RWPE2 (cell line): ENCODE measurements around the gene LIPH.
"Not testable (repeated sequence)": the region's sequence is repeated elsewhere in the genome, so short reads cannot be mapped to it uniquely, and the experiment has no call there.

Experiments used
- ATAC-seq: fragments of 200-7000 bp; cut with Tn5 transposase; 3 replicates; pipeline ENCODE4 v1.9.1; 2021; ENCODE audit warnings: low read depth
- DNase-seq: peaks from one replicate; pipeline ENCODE4 v3.0.0-alpha.2; 2020; ENCODE audit warnings: low spot score
- H3K27ac ChIP-seq: fragments of 450-650 bp; 2 replicates; pipeline ENCODE4 v1.5.1; 2017; ENCODE audit warnings: mild to moderate bottlenecking; ENCODE audit not compliant: poor library complexity, severe bottlenecking
- H3K27me3 ChIP-seq: fragments of 250-450 bp; sonication (Bioruptor Pico); 2 replicates; pipeline ENCODE4 v1.5.1; 2021; ENCODE audit warnings: mild to moderate bottlenecking, moderate library complexity; ENCODE audit not compliant: insufficient read depth, poor library complexity, severe bottlenecking
- H3K36me3 ChIP-seq: fragments of 250-450 bp; sonication (Bioruptor Pico); 2 replicates; pipeline ENCODE4 v1.5.1; 2020; ENCODE audit warnings: low read depth, mild to moderate bottlenecking, moderate library complexity
- H3K4me1 ChIP-seq: fragments of 250-450 bp; sonication (Bioruptor Pico); 2 replicates; pipeline ENCODE4 v1.5.1; 2021; ENCODE audit warnings: mild to moderate bottlenecking, moderate library complexity; ENCODE audit not compliant: insufficient read depth, poor library complexity, severe bottlenecking
- H3K4me3 ChIP-seq: fragments of 250-450 bp; sonication (Bioruptor Pico); 2 replicates; pipeline ENCODE4 v1.5.1; 2021; ENCODE audit warnings: mild to moderate bottlenecking, moderate library complexity; ENCODE audit not compliant: severe bottlenecking
- H3K9me3 ChIP-seq: fragments of 250-450 bp; sonication (Bioruptor Pico); 2 replicates; pipeline ENCODE4 v1.5.1; 2021; ENCODE audit warnings: mild to moderate bottlenecking, moderate library complexity; ENCODE audit not compliant: severe bottlenecking
- CTCF ChIP-seq: fragments of 450-650 bp; IDR thresholded peaks from one replicate; pipeline ENCODE4 v1.5.1; 2017; ENCODE audit warnings: mild to moderate bottlenecking, moderate library complexity; ENCODE audit not compliant: poor library complexity, severe bottlenecking

Gene LIPH

GRCh38 chr3:185582236-185582635 lies 29.8 kb upstream of the LIPH start:
- no peak overlapping the region for H3K4me3 ChIP-seq

GRCh38 chr3:185575108-185575869 lies 22.9 kb upstream of the LIPH start:
- ATAC-seq = peak; percentile 85
- not testable (repeated sequence) for H3K4me3 ChIP-seq, H3K4me1 ChIP-seq, DNase-seq, H3K27me3 ChIP-seq, H3K36me3 ChIP-seq, H3K27ac ChIP-seq, H3K9me3 ChIP-seq
- TF ChIP-seq CTCF = peak; percentile 83

More at GRCh38 chr3:185582236-185582635, 29.8 kb upstream of the LIPH start:
- Histone ChIP-seq H3K27me3 (no peaks in the 10 kb centered on the region), H3K27ac (no peak overlapping the region), H3K36me3 (no peaks in the 10 kb centered on the region), H3K4me1 (no peaks in the 10 kb centered on the region), H3K9me3 (no peaks in the 10 kb centered on the region)
- no peak for ATAC-seq
- no peak for TF ChIP-seq CTCF
- no peak for DNase-seq

GRCh38 chr3:185572183-185572582 lies 19.8 kb upstream of the LIPH start:
- no peak for TF ChIP-seq CTCF
- H3K4me1 ChIP-seq = no peaks in the 10 kb centered on the region

DNA sequence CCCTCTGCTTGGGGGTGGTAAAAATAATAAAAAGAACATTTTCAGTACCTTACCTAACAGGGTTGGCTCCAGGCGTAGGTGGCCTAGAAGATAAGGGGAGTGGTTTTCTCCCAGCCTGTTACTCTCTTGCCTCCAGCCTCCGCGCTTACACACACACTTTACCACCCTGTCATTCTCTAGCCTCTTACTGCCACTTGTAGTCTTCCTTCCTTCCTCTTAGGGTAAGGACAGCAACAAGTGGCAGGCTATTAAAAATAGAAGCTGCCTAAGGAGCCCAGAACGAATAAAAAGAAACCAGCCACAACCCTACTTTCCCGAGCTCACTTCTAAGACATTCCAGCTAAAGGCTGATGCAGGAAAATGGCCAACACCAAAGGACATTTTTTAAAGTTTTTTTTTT lies 9.6 kb upstream of the LIPH start:
- Histone ChIP-seq H3K27me3 (no peaks in the 10 kb centered on the region), H3K9me3 (no peaks in the 10 kb centered on the region), H3K4me1 (peaks cover 15% of the 10 kb centered on the region), H3K27ac (no peak overlapping the region), H3K4me3 (no peak overlapping the region), H3K36me3 (no peaks in the 10 kb centered on the region)
- ATAC-seq (no peak), DNase-seq (no peak)
- no peak for TF ChIP-seq CTCF

More at GRCh38 chr3:185572183-185572582, 19.8 kb upstream of the LIPH start:
- no peak overlapping the region for H3K4me3 ChIP-seq
- ATAC-seq (no peak), DNase-seq (no peak)
- H3K27me3 ChIP-seq = no peaks in the 10 kb centered on the region
- H3K9me3 ChIP-seq = no peaks in the 10 kb centered on the region
- no peak overlapping the region for H3K27ac ChIP-seq
- no peaks in the 10 kb centered on the region for H3K36me3 ChIP-seq

DNA sequence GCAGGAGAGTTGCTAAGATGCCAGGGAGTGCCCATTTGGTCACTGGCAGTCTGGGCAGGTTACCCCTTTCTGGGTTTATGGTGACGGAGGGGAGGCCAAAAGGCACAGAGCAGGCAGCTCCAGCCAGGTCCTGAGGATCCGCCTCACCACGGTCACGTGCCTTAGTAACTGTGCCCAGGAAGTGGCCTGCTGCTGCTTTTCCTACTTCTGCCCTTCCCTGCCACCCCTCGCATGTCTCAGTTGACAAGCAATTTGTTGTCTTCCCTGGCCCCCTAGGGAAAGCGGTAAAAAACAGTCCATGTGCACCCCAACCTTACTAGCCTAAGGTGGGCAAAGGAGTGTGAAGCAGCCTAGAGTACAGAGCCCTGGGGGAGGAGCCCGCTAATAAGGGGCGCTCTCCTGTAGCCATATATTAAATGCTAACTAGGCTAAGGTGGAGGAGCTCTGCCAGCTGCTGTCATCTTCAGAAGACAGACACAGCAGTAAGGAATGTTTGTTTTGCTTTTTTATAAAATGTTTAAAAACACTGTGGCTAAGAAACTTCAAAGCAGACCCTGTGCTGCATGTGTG lies 9.1 kb upstream of the LIPH start:
- Histone ChIP-seq H3K4me3 (no peak overlapping the region), H3K36me3 (no peaks in the 10 kb centered on the region), H3K27me3 (no peaks in the 10 kb centered on the region), H3K27ac (no peak overlapping the region), H3K9me3 (no peaks in the 10 kb centered on the region), H3K4me1 (peaks cover 15% of the 10 kb centered on the region)
- DNase-seq = no peak
- ATAC-seq = no peak
- no peak for TF ChIP-seq CTCF
